Large intestine (tissue), 3 donors: ENCODE data around the gene OSBPL9. TPM values are rescaled to one million over a fixed set of nuclear protein-coding genes. Genes with fewer than 3 reads are reported as not detected.
"Not testable (repeated sequence)": the region's sequence is repeated elsewhere in the genome, so short reads cannot be mapped to it uniquely, and the experiment has no call there.

Experiments used
- DNase-seq, 2 donors: peaks; one replicate each; pipeline versions ENCODE4 v3.0.0 to v3.0.0-alpha.2; 2013
- H3K27ac ChIP-seq: one replicate; pipeline ENCODE4 v1.5.1; 2013; ENCODE audit warnings: low read length
- H3K27me3 ChIP-seq: 2 replicates; pipeline ENCODE4 v1.6.1; 2013; ENCODE audit warnings: low read length; ENCODE audit not compliant: control insufficient read depth, insufficient read depth
- H3K36me3 ChIP-seq: 2 replicates; pipeline ENCODE4 v1.6.1; 2013; ENCODE audit warnings: low read length; ENCODE audit not compliant: control insufficient read depth, insufficient read depth
- H3K4me1 ChIP-seq: one replicate; pipeline ENCODE4 v1.6.1; 2013; ENCODE audit warnings: low read length; ENCODE audit not compliant: control insufficient read depth, insufficient read depth
- H3K4me3 ChIP-seq: one replicate; pipeline ENCODE4 v1.5.1; 2013; ENCODE audit warnings: low read length
- H3K9me3 ChIP-seq: one replicate; pipeline ENCODE4 v1.6.1; 2013; ENCODE audit warnings: mild to moderate bottlenecking, low read depth, low read length, moderate library complexity; ENCODE audit not compliant: control insufficient read depth
- WGBS: methylation state at CpG from one replicate; pipeline ENCODE4 v1.1.5; 2013; ENCODE audit warnings: low lambda C conversion rate; ENCODE audit not compliant: insufficient coverage; 5-methylcytosine and 5-hydroxymethylcytosine counted together
- polyA plus RNA-seq: library from polyadenylated mRNA; unstranded; fragments of 120-200 nt; gene quantifications from one replicate; pipeline ENCODE4 v1.2.1, GENCODE V29; 2013

Gene OSBPL9
- polyA plus RNA-seq, 1 donor = 64.1 TPM

- Histone ChIP-seq H3K36me3 (no peaks in the 10 kb centered on the region), H3K27ac (no peak overlapping the region), H3K4me1 (peaks cover 6% of the 10 kb centered on the region), H3K4me3 (no peak overlapping the region), H3K9me3 (no peaks in the 10 kb centered on the region), H3K27me3 (no peaks in the 10 kb centered on the region)
- WGBS = 100% methylated on average over 1 of the region's 2 CpGs
- DNase-seq = no peak
Measured at GRCh38 chr1:51726544-51727225, 109.8 kb downstream of the OSBPL9 start.

GRCh38 chr1:51727366-51727765 lies 110.5 kb downstream of the OSBPL9 start:
- no peaks in the 10 kb centered on the region for H3K9me3 ChIP-seq
- no peak overlapping the region for H3K27ac ChIP-seq
- DNase-seq = no peak
- H3K36me3 ChIP-seq = no peaks in the 10 kb centered on the region
- H3K4me1 ChIP-seq = peaks cover 6% of the 10 kb centered on the region
- no peak overlapping the region for H3K4me3 ChIP-seq
- 100% methylated on average over 3 of the region's 4 CpGs for WGBS
- no peaks in the 10 kb centered on the region for H3K27me3 ChIP-seq

GRCh38 chr1:51728611-51729155 lies 111.8 kb downstream of the OSBPL9 start:
- Histone ChIP-seq H3K27me3 (no peaks in the 10 kb centered on the region), H3K36me3 (no peaks in the 10 kb centered on the region), H3K4me1 (peaks cover 6% of the 10 kb centered on the region), H3K27ac (no peak overlapping the region), H3K4me3 (peak overlapping the region; percentile 91), H3K9me3 (no peaks in the 10 kb centered on the region)
- no CpG with 5 or more reads among the region's 12 CpGs for WGBS
- DNase-seq = no peak

- H3K4me1 ChIP-seq = peaks cover 6% of the 10 kb centered on the region
- H3K36me3 ChIP-seq = no peaks in the 10 kb centered on the region
- peak; percentile 87 to 94 for DNase-seq
- no CpG with 5 or more reads among the region's 53 CpGs for WGBS
- H3K27ac ChIP-seq = peak overlapping the region; percentile 47
- no peaks in the 10 kb centered on the region for H3K27me3 ChIP-seq
- no peaks in the 10 kb centered on the region for H3K9me3 ChIP-seq
- H3K4me3 ChIP-seq = peak overlapping the region; percentile 91
Measured at GRCh38 chr1:51729156-51729823, 112.4 kb downstream of the OSBPL9 start.

GRCh38 chr1:51729824-51730301 lies 113.0 kb downstream of the OSBPL9 start:
- Histone ChIP-seq H3K36me3 (no peaks in the 10 kb centered on the region), H3K27ac (peak overlapping the region; percentile 68), H3K4me1 (peaks cover 6% of the 10 kb centered on the region), H3K4me3 (peak overlapping the region; percentile 91), H3K9me3 (no peaks in the 10 kb centered on the region), H3K27me3 (no peaks in the 10 kb centered on the region)
- no CpG with 5 or more reads among the region's 28 CpGs for WGBS
- DNase-seq = peak; percentile 5 to 53

GRCh38 chr1:51731998-51732397 lies 115.1 kb downstream of the OSBPL9 start:
- WGBS = 100% methylated on average over 2 of the region's 4 CpGs
- DNase-seq = no peak
- no peak overlapping the region for H3K4me3 ChIP-seq
- H3K27me3 ChIP-seq = no peaks in the 10 kb centered on the region
- H3K4me1 ChIP-seq = peaks cover 11% of the 10 kb centered on the region
- H3K27ac ChIP-seq = no peak overlapping the region
- no peaks in the 10 kb centered on the region for H3K36me3 ChIP-seq
- H3K9me3 ChIP-seq = no peaks in the 10 kb centered on the region

- no peaks in the 10 kb centered on the region for H3K27me3 ChIP-seq
- H3K36me3 ChIP-seq = no peaks in the 10 kb centered on the region
- no peak overlapping the region for H3K4me3 ChIP-seq
- no peaks in the 10 kb centered on the region for H3K9me3 ChIP-seq
- DNase-seq = no peak
- 80% methylated on average over 1 of the region's 4 CpGs for WGBS
- H3K4me1 ChIP-seq = peaks cover 12% of the 10 kb centered on the region
- H3K27ac ChIP-seq = no peak overlapping the region
Measured at GRCh38 chr1:51732701-51733425, 116.0 kb downstream of the OSBPL9 start.

GRCh38 chr1:51733426-51733774 lies 116.5 kb downstream of the OSBPL9 start:
- H3K27ac ChIP-seq, H3K9me3 ChIP-seq, H3K4me3 ChIP-seq, DNase-seq, H3K36me3 ChIP-seq, H3K27me3 ChIP-seq: not testable (repeated sequence)
- no CpG with 5 or more reads among the region's 7 CpGs for WGBS
- H3K4me1 ChIP-seq = peaks cover 12% of the 10 kb centered on the region

GRCh38 chr1:51733793-51734522 lies 117.1 kb downstream of the OSBPL9 start:
- H3K27me3 ChIP-seq = no peaks in the 10 kb centered on the region
- no peak overlapping the region for H3K27ac ChIP-seq
- H3K4me1 ChIP-seq = peaks cover 12% of the 10 kb centered on the region
- 41% methylated on average over 2 of the region's 7 CpGs for WGBS
- DNase-seq = no peak
- no peaks in the 10 kb centered on the region for H3K9me3 ChIP-seq
- H3K4me3 ChIP-seq = no peak overlapping the region
- no peaks in the 10 kb centered on the region for H3K36me3 ChIP-seq
